ENCODE data around the gene RBMS1.

DNA sequence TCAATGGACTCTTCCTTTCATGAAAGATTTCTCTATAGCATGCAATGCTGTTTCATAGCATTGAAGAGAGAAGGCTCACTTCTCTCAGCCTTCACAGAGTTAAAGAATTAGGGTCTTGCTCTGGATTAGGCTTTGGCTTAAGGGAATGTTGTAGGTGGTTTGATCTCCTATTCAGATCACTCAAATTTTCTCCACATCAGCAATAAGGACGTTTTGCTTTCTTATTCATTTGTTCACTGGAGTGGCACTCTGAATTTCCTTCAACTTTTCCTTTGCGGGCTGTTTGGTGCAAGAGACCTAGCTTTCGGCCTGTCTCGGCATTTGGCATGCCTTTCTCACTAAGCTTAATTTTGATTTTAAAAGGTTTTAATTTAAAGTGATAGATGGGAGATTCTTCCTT lies 131.6 kb downstream of the RBMS1 start:
- TF ChIP-seq, protein P1, sequence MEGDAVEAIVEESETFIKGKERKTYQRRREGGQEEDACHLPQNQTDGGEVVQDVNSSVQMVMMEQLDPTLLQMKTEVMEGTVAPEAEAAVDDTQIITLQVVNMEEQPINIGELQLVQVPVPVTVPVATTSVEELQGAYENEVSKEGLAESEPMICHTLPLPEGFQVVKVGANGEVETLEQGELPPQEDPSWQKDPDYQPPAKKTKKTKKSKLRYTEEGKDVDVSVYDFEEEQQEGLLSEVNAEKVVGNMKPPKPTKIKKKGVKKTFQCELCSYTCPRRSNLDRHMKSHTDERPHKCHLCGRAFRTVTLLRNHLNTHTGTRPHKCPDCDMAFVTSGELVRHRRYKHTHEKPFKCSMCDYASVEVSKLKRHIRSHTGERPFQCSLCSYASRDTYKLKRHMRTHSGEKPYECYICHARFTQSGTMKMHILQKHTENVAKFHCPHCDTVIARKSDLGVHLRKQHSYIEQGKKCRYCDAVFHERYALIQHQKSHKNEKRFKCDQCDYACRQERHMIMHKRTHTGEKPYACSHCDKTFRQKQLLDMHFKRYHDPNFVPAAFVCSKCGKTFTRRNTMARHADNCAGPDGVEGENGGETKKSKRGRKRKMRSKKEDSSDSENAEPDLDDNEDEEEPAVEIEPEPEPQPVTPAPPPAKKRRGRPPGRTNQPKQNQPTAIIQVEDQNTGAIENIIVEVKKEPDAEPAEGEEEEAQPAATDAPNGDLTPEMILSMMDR (IDR thresholded peaks at IDR 0.05) = no peak
- TF ChIP-seq POLR2A (IDR thresholded peaks at IDR 0.05) (no peak), POLR2AphosphoS5 (IDR thresholded peaks at IDR 0.05; ENCODE audit: insufficient read depth in 1 of 2, low read depth in 1 of 2) (no peak)

Data from vagina (tissue), 2 donors.